HL-60 (cell line): Measurements from ENCODE around the gene ZGPAT.
"Not testable (repeated sequence)": the region's sequence is repeated elsewhere in the genome, so short reads cannot be mapped to it uniquely, and the experiment has no call there.

Experiments
- DNase-seq, 2 experiments: peaks; one replicate each; pipeline ENCODE4 v3.0.0-alpha.2; 2010 to 2020; ENCODE audit warnings: low read depth in 1 of 2, low spot score in 1 of 2
- H3K27ac ChIP-seq: fragments of 250-450 bp; sonication (Bioruptor Pico); replicated peaks from 2 replicates; pipeline ENCODE4 v1.5.1; 2020; ENCODE audit warnings: mild to moderate bottlenecking, moderate library complexity
- H3K27me3 ChIP-seq: fragments of 250-450 bp; sonication (Bioruptor Pico); 2 replicates; pipeline ENCODE4 v1.5.1; 2021; ENCODE audit warnings: mild to moderate bottlenecking, moderate library complexity; ENCODE audit not compliant: insufficient read depth, poor library complexity, severe bottlenecking
- H3K4me3 ChIP-seq: replicated peaks from 2 replicates; pipeline ENCODE4 v1.5.1; 2011; ENCODE audit warnings: mild to moderate bottlenecking, control low read depth, low read length; ENCODE audit not compliant: insufficient read depth
- GABPA ChIP-seq: IDR thresholded peaks from 2 replicates; pipeline ENCODE4 v1.6.1; 2012; ENCODE audit warnings: low read depth
- POLR2AphosphoS5 ChIP-seq: IDR thresholded peaks from 2 replicates; pipeline ENCODE4 v1.6.1; 2012; ENCODE audit warnings: low read depth
- SPI1 ChIP-seq: IDR thresholded peaks from 2 replicates; pipeline ENCODE4 v1.6.1; 2012; ENCODE audit warnings: low read depth, mild to moderate bottlenecking, borderline replicate concordance
- TF ChIP-seq, protein P1 (sequence below): IDR thresholded peaks from one replicate; pipeline ENCODE4 v1.5.1; 2011; ENCODE audit warnings: low read length, control low read depth, inconsistent platforms; ENCODE audit not compliant: insufficient read depth
- TF ChIP-seq, protein P2 (sequence below): IDR thresholded peaks from 2 replicates; pipeline ENCODE4 v1.6.1; 2012; ENCODE audit warnings: low read depth; ENCODE audit not compliant: insufficient replicate concordance

The ZGPAT gene

DNA sequence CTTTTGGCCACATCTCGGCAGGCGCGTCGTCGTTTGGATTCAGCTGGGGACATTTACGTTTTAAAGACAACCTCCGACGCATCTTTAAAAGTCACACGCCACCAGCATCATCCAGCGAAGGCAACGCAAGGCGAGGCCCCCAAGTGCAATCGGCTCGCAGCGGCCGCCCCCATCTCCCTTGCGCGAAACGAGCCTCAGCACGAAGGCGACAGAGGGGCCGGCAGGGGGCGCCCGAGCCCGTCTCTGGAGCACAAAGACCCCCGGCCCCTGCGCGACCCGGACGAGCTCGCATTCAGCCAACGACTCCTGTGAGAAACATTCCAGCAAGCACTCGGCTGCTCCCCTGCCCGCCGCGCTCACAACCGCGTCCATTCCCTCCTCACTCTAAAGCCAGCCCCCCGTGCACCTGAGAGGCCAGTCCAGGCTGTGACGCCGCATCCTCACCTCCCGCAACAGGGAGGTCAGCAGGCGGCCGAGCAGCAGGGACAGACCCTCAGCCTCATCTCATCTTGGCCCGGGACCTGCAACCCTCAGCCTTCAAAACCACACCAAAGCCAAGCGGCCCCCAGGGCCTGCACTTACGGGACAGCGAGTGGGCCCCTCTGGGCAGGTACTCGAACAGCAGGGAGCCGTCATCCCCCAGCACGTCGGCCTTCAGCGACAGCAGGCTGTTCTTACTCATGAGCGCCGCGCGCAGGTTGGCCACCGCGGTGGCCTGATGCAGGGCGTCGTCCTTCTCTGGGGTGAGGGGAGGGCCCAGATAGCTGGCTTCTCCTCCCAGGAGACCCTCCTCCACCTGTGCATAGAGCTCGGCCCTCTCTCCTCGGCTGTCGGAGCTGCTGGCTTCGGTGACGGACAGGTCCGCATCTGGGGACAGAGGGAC lies 67.5 kb downstream of the ZGPAT start:
- no peak for DNase-seq
- no peak for TF ChIP-seq POLR2AphosphoS5
- TF ChIP-seq, protein P1, sequence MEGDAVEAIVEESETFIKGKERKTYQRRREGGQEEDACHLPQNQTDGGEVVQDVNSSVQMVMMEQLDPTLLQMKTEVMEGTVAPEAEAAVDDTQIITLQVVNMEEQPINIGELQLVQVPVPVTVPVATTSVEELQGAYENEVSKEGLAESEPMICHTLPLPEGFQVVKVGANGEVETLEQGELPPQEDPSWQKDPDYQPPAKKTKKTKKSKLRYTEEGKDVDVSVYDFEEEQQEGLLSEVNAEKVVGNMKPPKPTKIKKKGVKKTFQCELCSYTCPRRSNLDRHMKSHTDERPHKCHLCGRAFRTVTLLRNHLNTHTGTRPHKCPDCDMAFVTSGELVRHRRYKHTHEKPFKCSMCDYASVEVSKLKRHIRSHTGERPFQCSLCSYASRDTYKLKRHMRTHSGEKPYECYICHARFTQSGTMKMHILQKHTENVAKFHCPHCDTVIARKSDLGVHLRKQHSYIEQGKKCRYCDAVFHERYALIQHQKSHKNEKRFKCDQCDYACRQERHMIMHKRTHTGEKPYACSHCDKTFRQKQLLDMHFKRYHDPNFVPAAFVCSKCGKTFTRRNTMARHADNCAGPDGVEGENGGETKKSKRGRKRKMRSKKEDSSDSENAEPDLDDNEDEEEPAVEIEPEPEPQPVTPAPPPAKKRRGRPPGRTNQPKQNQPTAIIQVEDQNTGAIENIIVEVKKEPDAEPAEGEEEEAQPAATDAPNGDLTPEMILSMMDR: no peak
- TF ChIP-seq GABPA: no peak
- TF ChIP-seq, protein P2, sequence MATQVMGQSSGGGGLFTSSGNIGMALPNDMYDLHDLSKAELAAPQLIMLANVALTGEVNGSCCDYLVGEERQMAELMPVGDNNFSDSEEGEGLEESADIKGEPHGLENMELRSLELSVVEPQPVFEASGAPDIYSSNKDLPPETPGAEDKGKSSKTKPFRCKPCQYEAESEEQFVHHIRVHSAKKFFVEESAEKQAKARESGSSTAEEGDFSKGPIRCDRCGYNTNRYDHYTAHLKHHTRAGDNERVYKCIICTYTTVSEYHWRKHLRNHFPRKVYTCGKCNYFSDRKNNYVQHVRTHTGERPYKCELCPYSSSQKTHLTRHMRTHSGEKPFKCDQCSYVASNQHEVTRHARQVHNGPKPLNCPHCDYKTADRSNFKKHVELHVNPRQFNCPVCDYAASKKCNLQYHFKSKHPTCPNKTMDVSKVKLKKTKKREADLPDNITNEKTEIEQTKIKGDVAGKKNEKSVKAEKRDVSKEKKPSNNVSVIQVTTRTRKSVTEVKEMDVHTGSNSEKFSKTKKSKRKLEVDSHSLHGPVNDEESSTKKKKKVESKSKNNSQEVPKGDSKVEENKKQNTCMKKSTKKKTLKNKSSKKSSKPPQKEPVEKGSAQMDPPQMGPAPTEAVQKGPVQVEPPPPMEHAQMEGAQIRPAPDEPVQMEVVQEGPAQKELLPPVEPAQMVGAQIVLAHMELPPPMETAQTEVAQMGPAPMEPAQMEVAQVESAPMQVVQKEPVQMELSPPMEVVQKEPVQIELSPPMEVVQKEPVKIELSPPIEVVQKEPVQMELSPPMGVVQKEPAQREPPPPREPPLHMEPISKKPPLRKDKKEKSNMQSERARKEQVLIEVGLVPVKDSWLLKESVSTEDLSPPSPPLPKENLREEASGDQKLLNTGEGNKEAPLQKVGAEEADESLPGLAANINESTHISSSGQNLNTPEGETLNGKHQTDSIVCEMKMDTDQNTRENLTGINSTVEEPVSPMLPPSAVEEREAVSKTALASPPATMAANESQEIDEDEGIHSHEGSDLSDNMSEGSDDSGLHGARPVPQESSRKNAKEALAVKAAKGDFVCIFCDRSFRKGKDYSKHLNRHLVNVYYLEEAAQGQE: no peak
- TF ChIP-seq SPI1: no peak
- no peak overlapping the region for H3K27ac ChIP-seq
- no peak overlapping the region for H3K4me3 ChIP-seq
- H3K27me3 ChIP-seq: no peaks in the 10 kb centered on the region

DNA sequence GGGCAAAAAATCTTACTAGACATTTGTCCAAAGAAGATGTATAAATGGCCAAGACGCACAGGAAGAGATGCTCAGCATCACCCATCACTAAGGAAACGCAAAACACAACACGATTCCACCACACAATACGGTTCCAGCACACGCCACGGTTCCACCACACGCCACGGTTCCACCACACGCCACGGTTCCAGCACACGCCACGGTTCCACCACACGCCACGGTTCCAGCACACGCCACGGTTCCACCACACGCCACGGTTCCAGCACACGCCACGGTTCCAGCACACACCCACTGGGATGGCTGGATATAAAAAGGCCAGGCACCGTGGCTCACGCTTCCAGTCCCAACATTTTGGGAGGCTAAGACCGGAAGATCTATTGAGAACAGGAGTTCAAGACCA lies 69.0 kb downstream of the ZGPAT start:
- not testable (repeated sequence) for H3K27me3 ChIP-seq, H3K27ac ChIP-seq, DNase-seq, H3K4me3 ChIP-seq

DNA sequence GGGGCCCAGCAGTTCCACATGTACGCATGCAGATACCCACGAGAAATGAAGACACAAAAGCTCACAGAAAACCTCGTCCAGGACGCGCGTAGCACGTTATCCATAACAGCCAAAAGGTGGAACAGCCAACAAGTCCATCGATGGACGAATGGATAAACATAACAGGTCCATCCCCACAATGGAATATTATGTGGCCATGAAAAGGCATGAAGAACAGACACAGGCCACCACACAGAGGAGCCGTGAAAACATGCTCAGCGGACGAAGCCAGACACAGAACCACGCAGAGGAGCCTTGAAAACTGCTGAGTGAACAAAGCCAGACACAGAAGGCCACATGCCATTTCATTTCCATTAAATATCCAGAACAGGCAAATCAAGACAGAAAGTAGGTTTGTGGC lies 69.8 kb downstream of the ZGPAT start:
- Histone ChIP-seq H3K27ac (no peak overlapping the region), H3K27me3 (no peaks in the 10 kb centered on the region), H3K4me3 (no peak overlapping the region)
- TF ChIP-seq, protein P1: no peak
- TF ChIP-seq GABPA: no peak
- no peak for TF ChIP-seq POLR2AphosphoS5
- TF ChIP-seq SPI1: no peak
- TF ChIP-seq, protein P2: no peak
- DNase-seq: no peak

DNA sequence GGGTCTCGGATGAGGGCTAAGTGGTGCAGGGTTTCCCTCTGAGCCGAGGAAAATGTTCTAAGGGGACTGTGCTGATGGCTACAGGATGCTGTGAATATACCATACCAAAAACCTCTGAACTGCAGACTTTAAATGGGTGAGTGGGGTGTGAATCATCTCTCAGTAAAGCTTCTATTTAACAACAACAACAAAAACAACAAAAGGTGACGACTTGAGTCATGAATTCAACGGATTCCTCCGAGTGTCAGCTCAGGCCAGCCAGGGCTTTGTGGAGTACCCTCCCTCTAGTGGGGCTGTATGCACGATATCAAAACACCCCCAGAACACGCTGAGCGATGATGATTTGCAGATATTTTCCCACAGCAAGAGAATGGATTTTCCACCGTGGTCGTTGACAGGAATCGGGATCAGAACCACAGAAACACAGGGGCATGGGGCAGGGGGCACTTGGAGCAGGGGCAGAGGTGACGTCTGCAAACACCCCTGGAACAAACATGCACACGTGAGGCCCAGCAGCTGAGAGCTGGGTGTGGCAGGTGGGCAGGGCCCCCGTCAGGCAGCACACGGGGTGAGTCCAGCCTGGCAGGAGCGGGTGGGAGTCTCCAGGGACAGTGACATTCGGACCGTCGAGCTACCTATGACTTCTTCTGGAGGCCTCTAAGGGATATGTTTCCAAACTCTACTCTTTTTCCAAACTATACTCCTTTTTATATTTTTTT lies 70.4 kb downstream of the ZGPAT start:
- DNase-seq: no peak
- Histone ChIP-seq H3K27me3 (no peaks in the 10 kb centered on the region), H3K4me3 (no peak overlapping the region), H3K27ac (no peak overlapping the region)
- TF ChIP-seq, protein P2: no peak
- TF ChIP-seq POLR2AphosphoS5 (no peak), SPI1 (no peak), GABPA (no peak)
- TF ChIP-seq, protein P1: no peak
